GM20000 (cell line): Measurements from ENCODE around the gene LAMB3.
A peak's percentile ranks its signal among the peaks of the same experiment; 100 is the strongest.

Source experiments
- DNase-seq: peaks from one replicate; pipeline ENCODE4 v3.0.0; 2012; ENCODE audit warnings: low spot score
- TF ChIP-seq, protein P1 (sequence below): IDR thresholded peaks from 2 replicates; pipeline ENCODE4 v1.5.1; 2012; ENCODE audit warnings: mild to moderate bottlenecking, control low read depth; ENCODE audit errors: extremely low read depth, missing control alignments

Gene LAMB3

GRCh38 chr1:209673631-209674417 is 21.6 kb upstream of the LAMB3 start:
- DNase-seq = no peak
- TF ChIP-seq, protein P1, sequence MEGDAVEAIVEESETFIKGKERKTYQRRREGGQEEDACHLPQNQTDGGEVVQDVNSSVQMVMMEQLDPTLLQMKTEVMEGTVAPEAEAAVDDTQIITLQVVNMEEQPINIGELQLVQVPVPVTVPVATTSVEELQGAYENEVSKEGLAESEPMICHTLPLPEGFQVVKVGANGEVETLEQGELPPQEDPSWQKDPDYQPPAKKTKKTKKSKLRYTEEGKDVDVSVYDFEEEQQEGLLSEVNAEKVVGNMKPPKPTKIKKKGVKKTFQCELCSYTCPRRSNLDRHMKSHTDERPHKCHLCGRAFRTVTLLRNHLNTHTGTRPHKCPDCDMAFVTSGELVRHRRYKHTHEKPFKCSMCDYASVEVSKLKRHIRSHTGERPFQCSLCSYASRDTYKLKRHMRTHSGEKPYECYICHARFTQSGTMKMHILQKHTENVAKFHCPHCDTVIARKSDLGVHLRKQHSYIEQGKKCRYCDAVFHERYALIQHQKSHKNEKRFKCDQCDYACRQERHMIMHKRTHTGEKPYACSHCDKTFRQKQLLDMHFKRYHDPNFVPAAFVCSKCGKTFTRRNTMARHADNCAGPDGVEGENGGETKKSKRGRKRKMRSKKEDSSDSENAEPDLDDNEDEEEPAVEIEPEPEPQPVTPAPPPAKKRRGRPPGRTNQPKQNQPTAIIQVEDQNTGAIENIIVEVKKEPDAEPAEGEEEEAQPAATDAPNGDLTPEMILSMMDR = no peak

DNA sequence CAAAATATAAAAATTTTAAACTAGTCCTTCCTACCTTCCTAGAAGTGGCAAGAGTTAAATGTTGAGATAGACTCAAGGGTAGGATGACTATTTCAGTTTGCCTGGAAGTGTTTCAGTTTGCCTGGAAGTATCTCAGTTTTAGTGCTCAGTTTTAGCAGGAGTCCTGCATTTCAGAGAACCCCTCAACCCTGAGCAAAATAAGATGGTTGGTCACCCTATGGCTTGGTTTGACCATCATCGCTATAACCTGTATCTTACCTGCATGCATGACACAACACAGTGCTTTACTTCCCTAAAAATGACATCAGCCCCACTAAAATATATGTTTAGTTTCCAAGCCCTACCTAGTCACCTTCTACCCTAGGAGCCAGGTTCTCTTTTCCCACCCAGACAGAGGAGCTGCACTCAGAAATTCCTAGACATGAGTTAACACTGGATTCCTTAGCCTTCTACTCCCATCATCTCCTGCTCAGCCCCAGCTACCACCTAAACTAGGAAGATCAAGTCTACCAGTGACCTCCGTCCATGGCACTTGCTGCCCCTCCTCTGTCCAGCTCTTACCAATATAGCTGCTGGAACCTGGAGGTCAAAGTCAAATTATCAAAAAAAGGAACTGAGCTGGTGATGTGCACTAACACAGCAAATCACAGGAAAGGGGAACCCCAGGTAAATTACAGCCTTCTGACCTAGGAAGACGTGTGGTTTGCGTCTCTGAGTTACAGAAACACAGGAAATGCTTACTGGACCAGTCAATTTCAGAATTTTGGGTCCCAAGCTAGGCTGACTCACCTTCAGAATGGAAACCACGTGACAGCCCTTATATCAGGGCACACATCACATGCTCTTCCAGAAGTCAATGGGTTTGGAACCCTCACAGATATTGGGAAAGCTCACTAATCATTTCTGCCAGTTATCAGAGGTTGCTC is 20.7 kb upstream of the LAMB3 start:
- DNase-seq = peak; percentile 86
- TF ChIP-seq, protein P1 = no peak

GRCh38 chr1:209670441-209671082 is 18.3 kb upstream of the LAMB3 start:
- TF ChIP-seq, protein P1 = no peak
- no peak for DNase-seq

DNA sequence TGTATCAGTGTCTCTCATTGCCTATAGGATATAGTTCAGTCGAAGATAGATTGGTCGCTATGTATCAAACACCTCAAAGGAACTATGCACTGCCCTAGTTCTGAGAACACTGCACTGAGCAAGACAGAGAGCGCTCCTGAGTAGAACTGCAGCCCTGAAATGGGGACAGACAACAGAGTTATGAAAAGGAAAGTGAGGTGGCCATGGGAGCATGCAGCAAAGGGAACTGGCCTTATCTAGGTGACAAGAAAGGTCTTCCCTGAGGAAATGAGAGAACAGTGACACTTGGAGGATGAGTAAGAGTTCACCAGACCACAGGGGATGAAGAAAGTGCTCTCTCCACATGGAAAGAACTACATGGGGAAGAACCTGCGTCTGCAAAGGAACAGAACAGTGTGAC is 15.5 kb upstream of the LAMB3 start:
- DNase-seq = no peak
- TF ChIP-seq, protein P1 = no peak

- TF ChIP-seq, protein P1 = no peak
- no peak for DNase-seq
Observed at GRCh38 chr1:209667103-209667502, 14.9 kb upstream of the LAMB3 start.

DNA sequence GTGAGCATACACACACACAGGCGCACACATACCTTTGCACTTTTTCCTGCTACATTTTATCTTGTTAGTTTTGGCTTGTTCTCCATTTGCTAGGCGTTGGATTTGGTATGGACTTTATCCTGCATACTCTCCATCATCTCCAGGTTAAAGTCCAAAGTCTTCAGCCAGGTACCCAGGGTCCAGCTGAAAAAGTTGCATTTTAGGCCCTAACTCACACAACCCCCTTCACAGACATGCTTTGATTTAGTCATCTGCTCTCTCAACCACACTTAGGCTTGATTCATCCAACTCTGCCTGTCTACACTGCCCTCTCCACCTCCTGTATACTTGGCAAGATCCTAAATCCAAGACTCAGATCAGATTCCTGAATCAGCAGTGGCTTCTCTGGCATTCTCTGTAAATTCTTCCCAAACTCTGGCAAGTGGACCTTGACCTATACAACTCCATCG is 10.7 kb upstream of the LAMB3 start:
- DNase-seq = no peak
- TF ChIP-seq, protein P1 = no peak

DNA sequence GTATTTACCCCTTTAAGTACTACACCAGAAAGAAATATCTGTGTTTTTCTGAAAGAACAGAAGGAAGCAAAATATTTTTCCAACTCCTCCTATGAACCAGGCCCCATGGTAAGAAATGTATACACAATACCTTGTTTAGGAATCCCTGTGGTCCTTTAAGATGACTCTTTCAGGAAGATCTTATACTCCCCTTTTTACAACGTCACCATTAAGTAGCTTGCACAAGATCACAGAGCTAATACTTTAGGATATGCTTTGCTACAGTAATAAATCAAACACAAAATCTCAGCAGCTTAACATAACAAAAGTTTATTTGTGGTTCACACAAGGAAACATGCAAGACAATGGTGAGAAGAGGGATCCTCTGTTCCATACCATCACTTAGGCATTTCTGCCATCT is 8.8 kb upstream of the LAMB3 start:
- DNase-seq = no peak
- TF ChIP-seq, protein P1 = no peak
